GM12878 (cell line): ENCODE results near the gene DPH6. TPM values are rescaled to one million over a fixed set of nuclear protein-coding genes. Genes with fewer than 3 reads are reported as not detected.

Source experiments
- ATAC-seq: fragments of 200-7000 bp; cut with Tn5 transposase; 3 replicates; pipeline ENCODE4 v1.9.1; 2020; ENCODE audit warnings: mild to moderate bottlenecking, moderate library complexity
- BruUV-seq: library from RNA; stranded (reverse); fragments of 400-500 nt; replicated peaks from 2 replicates; lab custom pipeline; 2021; lab: Mats Ljungman, UMichigan
- CTCF ChIA-PET: fragments of 300-600 bp; sonication (Branson Sonifier 250); formaldehyde crosslinking; extraction: SDS; loops from one replicate; lab custom pipeline; 2021; ENCODE audit warnings: inconsistent platforms; lab: Yijun Ruan, JAX
- POLR2A ChIA-PET: fragments of 350-600 bp; formaldehyde crosslinking; extraction: SDS; loops from one replicate; lab custom pipeline; 2021; ENCODE audit warnings: inconsistent platforms; lab: Charles Lee
- RAD21 ChIA-PET: fragments of 300-600 bp; sonication (Branson Sonifier 250); formaldehyde crosslinking; loops from one replicate; lab custom pipeline; 2023; ENCODE audit warnings: antibody characterized with exemption; ENCODE audit not compliant: unreplicated experiment; lab: Charles Lee
- SMC1A ChIA-PET: fragments of 300-600 bp; sonication (Branson Sonifier 250); formaldehyde crosslinking; loops from one replicate; lab custom pipeline; 2023; ENCODE audit not compliant: unreplicated experiment, uncharacterized antibody; lab: Charles Lee
- DNase-seq: peaks from one replicate; pipeline ENCODE4 v3.0.0-alpha.2; 2011; ENCODE audit warnings: low read depth, low spot score
- FAIRE-seq: peaks from 3 replicates; lab custom pipeline; 2011; peaks lifted over from hg19 to GRCh38; lab: Jason Lieb, UNC
- H2AFZ ChIP-seq: 2 replicates; pipeline ENCODE4 v1.6.0; 2011; ENCODE audit warnings: low read depth, low read length, control low read depth; ENCODE audit not compliant: control insufficient read depth
- H3K27ac ChIP-seq: 2 replicates; pipeline ENCODE4 v1.5.1; 2011; ENCODE audit warnings: control low read depth; ENCODE audit not compliant: control insufficient read depth, insufficient read depth
- H3K27me3 ChIP-seq, 2 experiments: replicated peaks in 1 of 2; 2 replicates each; pipeline versions ENCODE4 v1.6.0 to v1.6.1; 2011; ENCODE audit warnings: low read length in 1 of 2; ENCODE audit not compliant: control insufficient read depth in 2 of 2, insufficient read depth in 2 of 2
- H3K36me3 ChIP-seq, 2 experiments: 2 replicates each; pipeline ENCODE4 v1.5.1; 2011; ENCODE audit warnings: low read length in 1 of 2; ENCODE audit not compliant: control insufficient read depth in 2 of 2, insufficient read depth in 2 of 2
- H3K4me1 ChIP-seq: 2 replicates; pipeline ENCODE4 v1.6.1; 2011; ENCODE audit warnings: mild to moderate bottlenecking, low read length, moderate library complexity, mixed read lengths; ENCODE audit not compliant: control insufficient read depth, insufficient read depth
- H3K4me2 ChIP-seq: 2 replicates; pipeline ENCODE4 v1.6.0; 2011; ENCODE audit warnings: control low read depth; ENCODE audit not compliant: control insufficient read depth, insufficient read depth
- H3K4me3 ChIP-seq: fragments of 200-600 bp; sonication (generic); 2 replicates; pipeline ENCODE4 v1.5.1; 2016
- H3K79me2 ChIP-seq: 2 replicates; pipeline ENCODE4 v1.6.0; 2011; ENCODE audit warnings: low read length; ENCODE audit not compliant: control insufficient read depth, insufficient read depth
- H3K9ac ChIP-seq: 2 replicates; pipeline ENCODE4 v1.8.0; 2011; ENCODE audit warnings: low read length, control low read depth, mixed read lengths; ENCODE audit not compliant: control insufficient read depth, insufficient read depth
- H3K9me3 ChIP-seq: replicated peaks from 3 replicates; pipeline ENCODE4 v1.5.1; 2011; ENCODE audit warnings: mild to moderate bottlenecking, low read length; ENCODE audit not compliant: control insufficient read depth, insufficient read depth
- H4K20me1 ChIP-seq: 2 replicates; pipeline ENCODE4 v1.6.0; 2011; ENCODE audit not compliant: control insufficient read depth, insufficient read depth
- IKZF2 ChIP-seq, 2 experiments: fragments of 450-650 bp; IDR thresholded peaks; 2 replicates each; pipeline ENCODE4 v1.6.1; 2017; ENCODE audit warnings: mild to moderate bottlenecking in 2 of 2, moderate library complexity in 2 of 2
- WGBS: methylation state at CpG from one replicate; pipeline ENCODE4 v1.1.6; 2016; ENCODE audit warnings: low lambda C conversion rate; ENCODE audit not compliant: insufficient replicate concordance, insufficient coverage; ENCODE audit errors: missing lambda C conversion rate; 5-methylcytosine and 5-hydroxymethylcytosine counted together
- in situ Hi-C: fragments of 300-500 bp; cut with MboI; formaldehyde crosslinking; loops from 9 replicates; pipeline ENCODE4 v1.14.3; 2018; ENCODE audit warnings: mixed read lengths
- intact Hi-C: fragments of 100-400 bp; cut with micrococcal nuclease; formaldehyde crosslinking; loops from one replicate; pipeline ENCODE4 v1.14.2; 2022; ENCODE audit not compliant: unreplicated experiment
- polyA plus RNA-seq, 11 experiments: library from polyadenylated mRNA; depleted of rRNA in 4 of 11; unstranded in 6 of 11; stranded (reverse) in 5 of 11; fragments of >200 nt; fragmentation: Nextera tagmentation in 4 of 11; fragmentation: Illumina TruSeq in 1 of 11; extraction: Ambion mirVana in 4 of 11; extraction: Trizol in 1 of 11; gene quantifications; 1 replicate in 1 of 11; 2 replicates in 10 of 11; pipeline versions ENCODE4 v1.2.1 to v1.2.3, GENCODE V29; 2011 to 2016; ENCODE audit warnings: inconsistent platforms in 2 of 11, missing spikeins in 2 of 11, low read depth in 1 of 11
- total RNA-seq, 4 experiments: library from RNA; depleted of rRNA in 3 of 4; stranded (reverse); fragments of >200 nt in 3 of 4; fragmentation: Illumina TruSeq in 1 of 4; extraction: Trizol in 1 of 4; gene quantifications; 2 replicates each; pipeline versions ENCODE4 v1.2.1 to v1.2.3, GENCODE V29; 2013 to 2021
- TF ChIP-seq, protein P1 (sequence below): fragments of 450-650 bp; conservative IDR thresholded peaks from 2 replicates; pipeline ENCODE4 v1.6.1; 2017; ENCODE audit warnings: mild to moderate bottlenecking, moderate library complexity
- TF ChIP-seq, protein P2 (sequence below): fragments of 450-650 bp; IDR thresholded peaks from 2 replicates; pipeline ENCODE4 v1.6.1; 2017; ENCODE audit warnings: low read depth, mild to moderate bottlenecking, moderate library complexity

The DPH6 gene
- total and polyA plus RNA-seq, 10 of the 15 experiments (the other 5 are each of a cell fraction or from before 2014, with no cell fraction given): 9.0 to 68.5 (median 17.1) TPM

DNA sequence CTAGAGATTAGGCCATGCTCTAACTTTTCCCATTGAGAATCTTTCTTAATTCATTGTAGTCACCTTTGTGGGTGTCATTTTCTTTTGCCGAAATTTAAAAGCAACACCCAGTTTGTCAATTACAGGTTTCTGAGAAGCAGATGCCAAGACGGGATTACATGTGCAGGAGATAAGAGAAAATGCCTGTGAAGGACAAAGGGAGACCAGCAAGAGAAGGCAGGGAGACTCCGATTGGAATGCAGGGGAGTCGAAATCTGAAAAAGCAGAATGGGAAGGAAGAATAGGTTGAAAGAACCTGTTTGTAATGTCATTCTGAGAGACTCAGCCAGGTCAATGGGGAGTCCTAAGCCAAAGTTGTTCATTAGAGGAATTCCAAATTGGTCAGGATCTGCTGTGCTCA lies 3.6 kb upstream of the DPH6 start:
- H3K36me3 ChIP-seq: no peaks in the 10 kb centered on the region
- no peak for DNase-seq
- in situ Hi-C loops: no loop called here
- BruUV-seq: no TSS peak
- no peaks in the 10 kb centered on the region for H3K27me3 ChIP-seq
- ChIA-PET SMC1A (no interaction called here), CTCF (no interaction called here), POLR2A (no interaction called here), RAD21 (no interaction called here)
- peaks cover 4% of the 10 kb centered on the region; the same call in 1 of the 2 replicates for H3K4me1 ChIP-seq
- H3K27ac ChIP-seq: no peak overlapping the region
- FAIRE-seq: no peak
- H2AFZ ChIP-seq: no peak overlapping the region
- no peak for ATAC-seq
- H3K9me3 ChIP-seq: no peaks in the 10 kb centered on the region
- no peaks in the 10 kb centered on the region for H4K20me1 ChIP-seq
- intact Hi-C loops: loop anchor here (10.0 kb wide), 1 partner anchor 555 kb away; no protein-coding TSS in a partner anchor
- TF ChIP-seq, protein P1, sequence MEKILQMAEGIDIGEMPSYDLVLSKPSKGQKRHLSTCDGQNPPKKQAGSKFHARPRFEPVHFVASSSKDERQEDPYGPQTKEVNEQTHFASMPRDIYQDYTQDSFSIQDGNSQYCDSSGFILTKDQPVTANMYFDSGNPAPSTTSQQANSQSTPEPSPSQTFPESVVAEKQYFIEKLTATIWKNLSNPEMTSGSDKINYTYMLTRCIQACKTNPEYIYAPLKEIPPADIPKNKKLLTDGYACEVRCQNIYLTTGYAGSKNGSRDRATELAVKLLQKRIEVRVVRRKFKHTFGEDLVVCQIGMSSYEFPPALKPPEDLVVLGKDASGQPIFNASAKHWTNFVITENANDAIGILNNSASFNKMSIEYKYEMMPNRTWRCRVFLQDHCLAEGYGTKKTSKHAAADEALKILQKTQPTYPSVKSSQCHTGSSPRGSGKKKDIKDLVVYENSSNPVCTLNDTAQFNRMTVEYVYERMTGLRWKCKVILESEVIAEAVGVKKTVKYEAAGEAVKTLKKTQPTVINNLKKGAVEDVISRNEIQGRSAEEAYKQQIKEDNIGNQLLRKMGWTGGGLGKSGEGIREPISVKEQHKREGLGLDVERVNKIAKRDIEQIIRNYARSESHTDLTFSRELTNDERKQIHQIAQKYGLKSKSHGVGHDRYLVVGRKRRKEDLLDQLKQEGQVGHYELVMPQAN: no peak
- TF ChIP-seq, all 136 proteins: peak for 0
- Histone ChIP-seq H3K9ac (no peak overlapping the region), H3K79me2 (peaks cover 2% of the 10 kb centered on the region; the same call in 1 of the 2 replicates), H3K4me2 (no peak overlapping the region), H3K4me3 (no peak overlapping the region)
- 95% methylated on average over 4 of the region's 4 CpGs for WGBS

DNA sequence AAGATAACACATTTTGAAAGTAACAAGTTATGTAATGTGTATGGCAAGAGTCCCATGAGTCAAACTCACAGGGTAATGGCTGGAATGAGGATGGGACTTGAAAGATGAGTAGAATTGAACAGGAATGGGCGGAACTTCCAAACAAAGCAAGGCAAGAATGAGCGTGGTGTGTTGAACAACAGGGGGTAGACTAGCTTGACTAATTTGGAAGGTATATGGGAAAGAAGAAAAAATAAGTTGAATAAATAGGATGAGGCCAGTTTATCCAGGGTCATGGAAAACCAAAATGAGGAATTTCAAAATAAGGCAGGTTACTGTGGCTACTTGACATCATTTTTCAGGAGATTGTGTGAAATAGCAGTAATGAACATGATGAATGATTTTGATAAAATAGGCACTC lies 2.5 kb upstream of the DPH6 start:
- no TSS peak for BruUV-seq
- Histone ChIP-seq H3K79me2 (peaks cover 2% of the 10 kb centered on the region; the same call in 1 of the 2 replicates), H3K4me3 (no peak overlapping the region), H3K9ac (no peak overlapping the region), H3K27ac (no peak overlapping the region), H3K4me2 (no peak overlapping the region), H2AFZ (no peak overlapping the region), H4K20me1 (no peaks in the 10 kb centered on the region), H3K36me3 (no peaks in the 10 kb centered on the region), H3K4me1 (peaks cover 4% of the 10 kb centered on the region; the same call in 1 of the 2 replicates), H3K9me3 (no peaks in the 10 kb centered on the region), H3K27me3 (no peaks in the 10 kb centered on the region)
- intact Hi-C loops (loop anchor here (10.0 kb wide), 1 partner anchor 554 kb away; no protein-coding TSS in a partner anchor), in situ Hi-C loops (no loop called here)
- POLR2A ChIA-PET: no interaction called here
- RAD21 ChIA-PET: no interaction called here
- CTCF ChIA-PET: no interaction called here
- FAIRE-seq (no peak), DNase-seq (no peak), ATAC-seq (no peak)
- TF ChIP-seq IKZF2 (IDR thresholded peaks at IDR 0.05): no peak
- TF ChIP-seq, protein P2, sequence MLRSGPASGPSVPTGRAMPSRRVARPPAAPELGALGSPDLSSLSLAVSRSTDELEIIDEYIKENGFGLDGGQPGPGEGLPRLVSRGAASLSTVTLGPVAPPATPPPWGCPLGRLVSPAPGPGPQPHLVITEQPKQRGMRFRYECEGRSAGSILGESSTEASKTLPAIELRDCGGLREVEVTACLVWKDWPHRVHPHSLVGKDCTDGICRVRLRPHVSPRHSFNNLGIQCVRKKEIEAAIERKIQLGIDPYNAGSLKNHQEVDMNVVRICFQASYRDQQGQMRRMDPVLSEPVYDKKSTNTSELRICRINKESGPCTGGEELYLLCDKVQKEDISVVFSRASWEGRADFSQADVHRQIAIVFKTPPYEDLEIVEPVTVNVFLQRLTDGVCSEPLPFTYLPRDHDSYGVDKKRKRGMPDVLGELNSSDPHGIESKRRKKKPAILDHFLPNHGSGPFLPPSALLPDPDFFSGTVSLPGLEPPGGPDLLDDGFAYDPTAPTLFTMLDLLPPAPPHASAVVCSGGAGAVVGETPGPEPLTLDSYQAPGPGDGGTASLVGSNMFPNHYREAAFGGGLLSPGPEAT: 0 out of 2 replicates have a peak, but pooled peaks have one; percentile 2
- SMC1A ChIA-PET: no interaction called here
- 97% methylated on average over 2 of the region's 2 CpGs for WGBS
